Neural cell (in vitro differentiated cells): ENCODE measurements around the gene PAIP1. TPM values are rescaled to one million over a fixed set of nuclear protein-coding genes. Genes with fewer than 3 reads are reported as not detected.

ENCODE experiments used
- H2AFZ ChIP-seq: fragments of 200-600, 300-800 bp; sonication (generic), shearing (Covaris generic); 2 replicates; pipeline ENCODE4 v1.6.0; 2014; ENCODE audit warnings: low read depth, mild to moderate bottlenecking, antibody characterized with exemption, low read length, moderate library complexity
- H3F3A ChIP-seq: fragments of 200-600 bp; shearing (Covaris generic); 2 replicates; pipeline ENCODE4 v1.6.1; 2016; ENCODE audit warnings: mild to moderate bottlenecking, moderate library complexity, mixed read lengths, antibody characterized with exemption, low read length; ENCODE audit not compliant: insufficient read depth, poor library complexity, severe bottlenecking
- H3K27ac ChIP-seq: fragments of 200-600, 300-800 bp; sonication (generic), shearing (Covaris generic); 2 replicates; pipeline ENCODE4 v1.5.1; 2014; ENCODE audit warnings: mild to moderate bottlenecking, low read length, moderate library complexity
- H3K27me3 ChIP-seq: fragments of 300-800, 200-600 bp; sonication (generic), shearing (Covaris generic); 2 replicates; pipeline ENCODE4 v1.6.0; 2014; ENCODE audit warnings: mild to moderate bottlenecking, low read depth, low read length, moderate library complexity; ENCODE audit not compliant: insufficient read depth
- H3K36me3 ChIP-seq: fragments of 300-800, 200-600 bp; sonication (generic), shearing (Covaris generic); 2 replicates; pipeline ENCODE4 v1.5.1; 2014; ENCODE audit warnings: mild to moderate bottlenecking, antibody characterized with exemption, low read length, moderate library complexity; ENCODE audit not compliant: insufficient read depth
- H3K4me2 ChIP-seq: fragments of 300-800, 200-600 bp; sonication (generic), shearing (Covaris generic); 2 replicates; pipeline ENCODE4 v1.6.0; 2014; ENCODE audit warnings: mild to moderate bottlenecking, low read length
- H3K4me3 ChIP-seq: fragments of 300-800, 200-600 bp; sonication (generic), shearing (Covaris generic); 2 replicates; pipeline ENCODE4 v1.5.1; 2014; ENCODE audit warnings: mild to moderate bottlenecking, low read length, moderate library complexity
- H3K79me2 ChIP-seq: fragments of 200-600 bp; shearing (Covaris generic); replicated peaks from 2 replicates; pipeline ENCODE4 v1.6.0; 2014; ENCODE audit warnings: mild to moderate bottlenecking, low read length, moderate library complexity; ENCODE audit not compliant: insufficient read depth
- H3K9ac ChIP-seq: fragments of 300-800, 200-600 bp; sonication (generic), shearing (Covaris generic); 2 replicates; pipeline ENCODE4 v1.6.1; 2016; ENCODE audit warnings: mild to moderate bottlenecking, low read length, mixed read lengths
- H3K9me2 ChIP-seq: fragments of 200-600 bp; shearing (Covaris generic); 2 replicates; pipeline ENCODE4 v1.6.1; 2016; ENCODE audit warnings: mild to moderate bottlenecking, low read length, mixed read lengths; ENCODE audit not compliant: insufficient read depth
- H3K9me3 ChIP-seq: fragments of 200-600, 300-800 bp; sonication (generic), shearing (Covaris generic); 2 replicates; pipeline ENCODE4 v1.6.1; 2016; ENCODE audit warnings: mild to moderate bottlenecking, mixed run types, low read length, moderate library complexity, mixed read lengths
- H4K20me1 ChIP-seq: fragments of 200-600 bp; shearing (Covaris generic); 2 replicates; pipeline ENCODE4 v1.6.1; 2016; ENCODE audit warnings: mild to moderate bottlenecking, mixed run types; ENCODE audit not compliant: insufficient read depth
- EZH2 ChIP-seq: fragments of 200-600, 300-800 bp; shearing (Covaris generic), sonication (generic); IDR thresholded peaks from 2 replicates; pipeline ENCODE4 v1.6.1; 2014; ENCODE audit warnings: antibody characterized with exemption, low read length, borderline replicate concordance, mild to moderate bottlenecking; ENCODE audit not compliant: insufficient read depth, poor library complexity, severe bottlenecking
- MXI1 ChIP-seq: fragments of 450-650 bp; conservative IDR thresholded peaks from 2 replicates; pipeline ENCODE4 v1.6.1; 2014; ENCODE audit warnings: antibody characterized with exemption, mild to moderate bottlenecking; ENCODE audit not compliant: poor library complexity, severe bottlenecking
- POLR2AphosphoS5 ChIP-seq: IDR thresholded peaks from 2 replicates; pipeline ENCODE4 v1.6.1; 2012
- SMC3 ChIP-seq: fragments of 450-650 bp; conservative IDR thresholded peaks from 2 replicates; pipeline ENCODE4 v1.6.1; 2014; ENCODE audit warnings: antibody characterized with exemption, mild to moderate bottlenecking, moderate library complexity; ENCODE audit not compliant: poor library complexity
- TAF1 ChIP-seq: IDR thresholded peaks from 2 replicates; pipeline ENCODE4 v1.6.1; 2012; ENCODE audit warnings: low read depth
- polyA plus RNA-seq: library from polyadenylated mRNA; depleted of rRNA; stranded (reverse); fragments of >200 nt; gene quantifications from 2 replicates; pipeline ENCODE4 v1.2.3, GENCODE V29; 2014
- TF ChIP-seq, protein P1 (sequence below): IDR thresholded peaks from 2 replicates; pipeline ENCODE4 v1.6.1; 2012; ENCODE audit warnings: borderline replicate concordance
- TF ChIP-seq, protein P2 (sequence below): fragments of 450-650 bp; IDR thresholded peaks from 2 replicates; pipeline ENCODE4 v1.5.1; 2014; ENCODE audit warnings: antibody characterized with exemption, mild to moderate bottlenecking, moderate library complexity; ENCODE audit not compliant: poor library complexity, severe bottlenecking

PAIP1 gene
- polyA plus RNA-seq, 1 donor from 2014 or later, result 276 TPM

DNA sequence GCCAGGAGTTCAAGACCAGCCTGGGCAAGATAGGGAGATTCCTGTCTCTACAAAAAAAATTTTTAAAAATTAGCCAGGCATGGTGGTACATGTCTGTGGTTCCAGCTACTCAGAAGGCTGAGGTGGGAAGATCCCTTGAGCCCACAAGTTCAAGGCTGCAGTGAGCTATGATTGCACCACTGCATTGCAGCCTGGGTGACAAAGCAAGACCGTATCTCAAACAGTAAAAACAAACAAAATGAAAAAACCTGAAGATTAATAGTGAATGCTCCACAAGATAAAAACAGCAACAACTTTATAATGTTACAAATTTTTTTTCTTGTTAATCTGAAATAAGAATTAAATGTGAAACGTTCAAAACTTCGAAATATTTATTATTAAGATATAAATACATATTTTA lies 70.5 kb downstream of the PAIP1 start:
- peaks cover 11% of the 10 kb centered on the region for H3K79me2 ChIP-seq
- TF ChIP-seq POLR2AphosphoS5 (no peak), MXI1 (no peak), TAF1 (no peak), SMC3 (no peak)
- TF ChIP-seq, protein P1, sequence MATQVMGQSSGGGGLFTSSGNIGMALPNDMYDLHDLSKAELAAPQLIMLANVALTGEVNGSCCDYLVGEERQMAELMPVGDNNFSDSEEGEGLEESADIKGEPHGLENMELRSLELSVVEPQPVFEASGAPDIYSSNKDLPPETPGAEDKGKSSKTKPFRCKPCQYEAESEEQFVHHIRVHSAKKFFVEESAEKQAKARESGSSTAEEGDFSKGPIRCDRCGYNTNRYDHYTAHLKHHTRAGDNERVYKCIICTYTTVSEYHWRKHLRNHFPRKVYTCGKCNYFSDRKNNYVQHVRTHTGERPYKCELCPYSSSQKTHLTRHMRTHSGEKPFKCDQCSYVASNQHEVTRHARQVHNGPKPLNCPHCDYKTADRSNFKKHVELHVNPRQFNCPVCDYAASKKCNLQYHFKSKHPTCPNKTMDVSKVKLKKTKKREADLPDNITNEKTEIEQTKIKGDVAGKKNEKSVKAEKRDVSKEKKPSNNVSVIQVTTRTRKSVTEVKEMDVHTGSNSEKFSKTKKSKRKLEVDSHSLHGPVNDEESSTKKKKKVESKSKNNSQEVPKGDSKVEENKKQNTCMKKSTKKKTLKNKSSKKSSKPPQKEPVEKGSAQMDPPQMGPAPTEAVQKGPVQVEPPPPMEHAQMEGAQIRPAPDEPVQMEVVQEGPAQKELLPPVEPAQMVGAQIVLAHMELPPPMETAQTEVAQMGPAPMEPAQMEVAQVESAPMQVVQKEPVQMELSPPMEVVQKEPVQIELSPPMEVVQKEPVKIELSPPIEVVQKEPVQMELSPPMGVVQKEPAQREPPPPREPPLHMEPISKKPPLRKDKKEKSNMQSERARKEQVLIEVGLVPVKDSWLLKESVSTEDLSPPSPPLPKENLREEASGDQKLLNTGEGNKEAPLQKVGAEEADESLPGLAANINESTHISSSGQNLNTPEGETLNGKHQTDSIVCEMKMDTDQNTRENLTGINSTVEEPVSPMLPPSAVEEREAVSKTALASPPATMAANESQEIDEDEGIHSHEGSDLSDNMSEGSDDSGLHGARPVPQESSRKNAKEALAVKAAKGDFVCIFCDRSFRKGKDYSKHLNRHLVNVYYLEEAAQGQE, result no peak
- H3K9me3 ChIP-seq, result no peaks in the 10 kb centered on the region
- H3F3A ChIP-seq, result no peaks in the 10 kb centered on the region
- no peaks in the 10 kb centered on the region for H3K36me3 ChIP-seq
- no peaks in the 10 kb centered on the region for H4K20me1 ChIP-seq
- H3K9me2 ChIP-seq, result no peaks in the 10 kb centered on the region
- no peaks in the 10 kb centered on the region for H3K27me3 ChIP-seq
- H2AFZ ChIP-seq, result no peak overlapping the region
- no peak overlapping the region for H3K4me3 ChIP-seq
- H3K9ac ChIP-seq, result no peak overlapping the region
- H3K4me2 ChIP-seq, result no peak overlapping the region
- H3K27ac ChIP-seq, result no peak overlapping the region

DNA sequence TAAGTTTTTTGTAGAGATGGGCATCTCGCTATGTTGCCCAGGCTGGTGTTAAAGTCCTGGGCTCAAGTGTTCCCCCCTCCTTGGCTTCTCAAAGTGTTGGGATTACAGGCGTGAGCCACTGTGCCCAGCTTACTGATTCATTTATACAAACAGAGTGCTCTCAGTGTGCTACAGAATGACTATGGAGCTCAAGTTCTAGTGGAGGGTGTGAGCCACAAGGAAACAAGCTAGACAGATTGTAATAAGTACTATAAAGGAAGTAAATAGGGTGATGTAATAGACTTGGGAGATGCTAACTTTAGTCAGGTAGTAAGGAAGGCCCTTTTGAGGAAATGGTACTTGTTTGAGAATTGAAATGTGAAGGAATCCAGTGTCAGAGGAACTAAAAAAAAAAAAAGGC lies 71.5 kb downstream of the PAIP1 start:
- Histone ChIP-seq H3K9me2 (no peaks in the 10 kb centered on the region), H3K4me3 (no peak overlapping the region), H2AFZ (no peak overlapping the region), H3K9me3 (no peaks in the 10 kb centered on the region), H3K79me2 (peaks cover 11% of the 10 kb centered on the region), H3K36me3 (no peaks in the 10 kb centered on the region), H3F3A (no peaks in the 10 kb centered on the region), H3K9ac (no peak overlapping the region), H3K4me2 (no peak overlapping the region), H3K27me3 (no peaks in the 10 kb centered on the region), H3K27ac (no peak overlapping the region), H4K20me1 (no peaks in the 10 kb centered on the region)
- TF ChIP-seq, protein P2, sequence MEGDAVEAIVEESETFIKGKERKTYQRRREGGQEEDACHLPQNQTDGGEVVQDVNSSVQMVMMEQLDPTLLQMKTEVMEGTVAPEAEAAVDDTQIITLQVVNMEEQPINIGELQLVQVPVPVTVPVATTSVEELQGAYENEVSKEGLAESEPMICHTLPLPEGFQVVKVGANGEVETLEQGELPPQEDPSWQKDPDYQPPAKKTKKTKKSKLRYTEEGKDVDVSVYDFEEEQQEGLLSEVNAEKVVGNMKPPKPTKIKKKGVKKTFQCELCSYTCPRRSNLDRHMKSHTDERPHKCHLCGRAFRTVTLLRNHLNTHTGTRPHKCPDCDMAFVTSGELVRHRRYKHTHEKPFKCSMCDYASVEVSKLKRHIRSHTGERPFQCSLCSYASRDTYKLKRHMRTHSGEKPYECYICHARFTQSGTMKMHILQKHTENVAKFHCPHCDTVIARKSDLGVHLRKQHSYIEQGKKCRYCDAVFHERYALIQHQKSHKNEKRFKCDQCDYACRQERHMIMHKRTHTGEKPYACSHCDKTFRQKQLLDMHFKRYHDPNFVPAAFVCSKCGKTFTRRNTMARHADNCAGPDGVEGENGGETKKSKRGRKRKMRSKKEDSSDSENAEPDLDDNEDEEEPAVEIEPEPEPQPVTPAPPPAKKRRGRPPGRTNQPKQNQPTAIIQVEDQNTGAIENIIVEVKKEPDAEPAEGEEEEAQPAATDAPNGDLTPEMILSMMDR, result no peak
- no peak for TF ChIP-seq EZH2
- TF ChIP-seq, protein P1, result no peak
